HepG2 (cell line): ENCODE results near the gene ZNF214. TPM values are rescaled to one million over a fixed set of nuclear protein-coding genes. Genes with fewer than 3 reads are reported as not detected.

Source experiments
- CENPX ChIP-seq: sonication (generic); formaldehyde crosslinking; IDR thresholded peaks from 2 replicates; pipeline ENCODE4 v1.9.0; 2021; ENCODE audit warnings: mild to moderate bottlenecking, missing genetic modification reagents, moderate library complexity
- CREM ChIP-seq, 2 experiments: sonication (generic) in 1 of 2; formaldehyde crosslinking in 1 of 2; IDR thresholded peaks; 2 replicates each; pipeline versions ENCODE4 v1.4.0 to v1.6.1; 2016 to 2020; ENCODE audit warnings: antibody characterized with exemption in 1 of 2, mild to moderate bottlenecking in 1 of 2, missing genetic modification reagents in 1 of 2
- ELF1 ChIP-seq: sonication (generic); formaldehyde crosslinking; IDR thresholded peaks from 2 replicates; pipeline ENCODE4 v1.4.0; 2020; ENCODE audit warnings: missing genetic modification reagents
- GLI4 ChIP-seq: sonication (generic); formaldehyde crosslinking; IDR thresholded peaks from 2 replicates; pipeline ENCODE4 v1.5.1; 2020; ENCODE audit warnings: missing genetic modification reagents, mild to moderate bottlenecking, moderate library complexity, borderline replicate concordance
- HDAC1 ChIP-seq: sonication (generic); formaldehyde crosslinking; IDR thresholded peaks from 2 replicates; pipeline ENCODE4 v1.5.1; 2020; ENCODE audit warnings: mild to moderate bottlenecking, missing genetic modification reagents
- KMT2A ChIP-seq: sonication (generic); formaldehyde crosslinking; IDR thresholded peaks from 2 replicates; pipeline ENCODE4 v1.4.0; 2020; ENCODE audit warnings: missing genetic modification reagents
- PHF21A ChIP-seq: sonication (generic); formaldehyde crosslinking; IDR thresholded peaks from 2 replicates; pipeline ENCODE4 v1.5.0; 2020; ENCODE audit warnings: mild to moderate bottlenecking, missing genetic modification reagents
- POLR2A ChIP-seq, 2 experiments: IDR thresholded peaks; 2 replicates each; pipeline ENCODE4 v1.6.1; 2011; ENCODE audit warnings: low read depth in 2 of 2, low read length in 2 of 2, mild to moderate bottlenecking in 1 of 2, moderate library complexity in 1 of 2; ENCODE audit not compliant: insufficient read depth in 1 of 2
- SIX4 ChIP-seq: sonication (generic); formaldehyde crosslinking; IDR thresholded peaks from 2 replicates; pipeline ENCODE4 v1.4.0; 2020; ENCODE audit warnings: missing genetic modification reagents
- SMAD3 ChIP-seq: sonication (generic); formaldehyde crosslinking; IDR thresholded peaks from 2 replicates; pipeline ENCODE4 v1.4.0; 2020; ENCODE audit warnings: missing genetic modification reagents
- SOX13 ChIP-seq, 3 experiments: fragments of 450-650 bp in 1 of 3; sonication (generic) in 1 of 3; formaldehyde crosslinking in 1 of 3; IDR thresholded peaks in 2 of 3; conservative IDR thresholded peaks in 1 of 3; 2 replicates each; pipeline versions ENCODE4 v1.5.0 to v1.6.1; 2016 to 2020; ENCODE audit warnings: antibody characterized with exemption in 1 of 3, mild to moderate bottlenecking in 1 of 3, missing compliant biosample characterization in 1 of 3, missing genetic modification reagents in 1 of 3, moderate library complexity in 1 of 3
- TEAD3 ChIP-seq: optimal IDR thresholded peaks from 2 replicates; pipeline ENCODE3; 2016; ENCODE audit warnings: borderline replicate concordance
- ZNF530 ChIP-seq: sonication (generic); formaldehyde crosslinking; IDR thresholded peaks from 2 replicates; pipeline ENCODE4 v1.5.0; 2020; ENCODE audit warnings: low read depth, mild to moderate bottlenecking, missing genetic modification reagents
- ZNF564 ChIP-seq: sonication (generic); formaldehyde crosslinking; IDR thresholded peaks from 2 replicates; pipeline ENCODE4 v1.8.1; 2023; ENCODE audit warnings: mild to moderate bottlenecking, missing genetic modification reagents
- ZNF598 ChIP-seq: sonication (generic); formaldehyde crosslinking; IDR thresholded peaks from 2 replicates; pipeline ENCODE4 v1.5.1; 2020; ENCODE audit warnings: mild to moderate bottlenecking, missing genetic modification reagents, borderline replicate concordance
- ZNF678 ChIP-seq: sonication (generic); formaldehyde crosslinking; IDR thresholded peaks from 2 replicates; pipeline ENCODE4 v1.4.0; 2020; ENCODE audit warnings: mild to moderate bottlenecking, missing genetic modification reagents
- ZNF816 ChIP-seq: sonication (generic); formaldehyde crosslinking; IDR thresholded peaks from 2 replicates; pipeline ENCODE4 v1.8.0; 2022; ENCODE audit warnings: missing genetic modification reagents, mild to moderate bottlenecking, borderline replicate concordance
- ZSCAN21 ChIP-seq: sonication (generic); formaldehyde crosslinking; IDR thresholded peaks from 2 replicates; pipeline ENCODE4 v1.8.0; 2022; ENCODE audit warnings: mild to moderate bottlenecking, missing genetic modification reagents, moderate library complexity, borderline replicate concordance
- ZSCAN22 ChIP-seq: sonication (generic); formaldehyde crosslinking; IDR thresholded peaks from 2 replicates; pipeline ENCODE4 v1.4.0; 2020; ENCODE audit warnings: mild to moderate bottlenecking, missing genetic modification reagents
- polyA plus RNA-seq, 8 experiments: library from polyadenylated mRNA; depleted of rRNA in 3 of 8; stranded (reverse) in 7 of 8; unstranded in 1 of 8; fragments of >200 nt; fragmentation: Illumina TruSeq in 4 of 8; extraction: Trizol in 4 of 8; gene quantifications; 2 replicates each; pipeline versions ENCODE4 v1.2.1 to v1.2.3, GENCODE V29; 2011 to 2016; ENCODE audit warnings: low read depth in 4 of 8, missing spikeins in 1 of 8, mixed read lengths in 1 of 8; ENCODE audit not compliant: insufficient read depth in 1 of 8
- total RNA-seq, 5 experiments: library from RNA; depleted of rRNA; stranded (reverse); fragments of >200 nt; fragmentation: Illumina TruSeq; extraction: Trizol; gene quantifications; 2 replicates each; pipeline ENCODE4 v1.2.3, GENCODE V29; 2016; ENCODE audit warnings: low read depth in 1 of 5
- TF ChIP-seq, protein P1 (sequence below): sonication (generic); formaldehyde crosslinking; IDR thresholded peaks from 2 replicates; pipeline ENCODE4 v1.8.1; 2023; ENCODE audit warnings: missing genetic modification reagents, inconsistent platforms, borderline replicate concordance
- TF ChIP-seq, protein P2 (sequence below): sonication (generic); formaldehyde crosslinking; IDR thresholded peaks from 2 replicates; pipeline ENCODE4 v1.5.0; 2020; ENCODE audit warnings: missing genetic modification reagents
- TF ChIP-seq, protein P3 (sequence below): IDR thresholded peaks from 2 replicates; pipeline ENCODE4 v1.6.1; 2016; ENCODE audit warnings: missing biosample characterization, missing genetic modification reagents, low read depth
- TF ChIP-seq, protein P4 (sequence below): sonication (generic); formaldehyde crosslinking; IDR thresholded peaks from 2 replicates; pipeline ENCODE4 v1.4.0; 2020; ENCODE audit warnings: missing genetic modification reagents

The ZNF214 gene
- total and polyA plus RNA-seq, 2 of the 13 experiments (the other 11 are each of a cell fraction or from before 2014, with no cell fraction given): 0.28 to 1.9 TPM

DNA sequence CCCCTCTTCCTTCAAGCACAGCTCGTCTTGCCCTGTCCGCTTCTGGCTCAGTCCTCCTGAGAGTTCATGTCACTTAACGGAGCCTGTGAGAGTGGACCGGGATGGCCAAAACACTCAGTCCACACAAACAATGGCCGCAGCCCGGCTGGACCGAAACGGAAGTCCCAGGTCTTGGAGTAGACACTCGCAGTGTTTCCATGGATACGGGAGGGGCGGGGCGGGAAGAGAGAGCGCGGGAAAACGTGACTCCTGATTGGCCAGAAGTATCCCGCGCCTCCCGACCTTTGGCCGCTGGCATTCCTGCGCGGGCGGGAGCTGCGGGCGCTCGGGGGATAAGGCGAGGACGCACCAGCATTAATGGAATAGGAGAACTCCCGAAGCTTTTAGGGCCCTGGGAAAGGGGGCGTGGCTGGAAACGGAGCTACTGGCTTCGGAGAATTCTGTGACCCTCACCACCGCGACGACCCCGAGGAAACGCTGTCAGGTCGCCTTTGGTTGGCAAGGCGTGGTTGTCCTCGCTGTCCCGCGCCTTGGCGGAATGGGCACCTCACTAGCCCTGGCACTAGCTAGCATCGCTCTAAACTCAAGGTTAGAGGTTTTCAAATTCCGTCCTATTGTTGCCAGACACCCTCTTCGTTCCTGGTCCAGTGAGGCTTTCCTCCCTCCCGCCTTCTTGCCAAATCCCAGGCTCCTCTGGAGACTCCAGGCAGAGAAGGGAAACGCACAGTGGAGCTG, at the start of gene ZNF214, which contains the start of gene NLRP14 (continued):
- TF ChIP-seq ZNF816 (CRISPR knock-in tag) (0 out of 2 replicates have a peak, but pooled peaks have one; percentile 40), GLI4 (no peak), SIX4 (no peak), ZNF678 (CRISPR knock-in tag) (no peak), ZNF598 (CRISPR knock-in tag) (peak; percentile 68; the same call in 1 of the 2 replicates), ELF1 (CRISPR knock-in tag) (peak; percentile 63), ZNF564 (CRISPR knock-in tag) (no peak; the same call in 1 of the 2 replicates), SMAD3 (CRISPR knock-in tag) (no peak), TEAD3 (CRISPR knock-in tag) (peak; percentile 88), SOX13 (IDR thresholded peaks at IDR 0.05) (no peak), SOX13 (CRISPR knock-in tag; conservative IDR thresholded peaks at IDR 0.05 in 1 of 2, IDR thresholded peaks at IDR 0.05 in 1 of 2) (no peak; a peak in 1 of 4 replicates), CENPX (CRISPR knock-in tag) (no peak), PHF21A (CRISPR knock-in tag) (no peak), CREM (IDR thresholded peaks at IDR 0.05) (no peak), CREM (CRISPR knock-in tag; IDR thresholded peaks at IDR 0.05) (no peak), HDAC1 (CRISPR knock-in tag) (peak; percentile 65; the same call in 1 of the 2 replicates), ZSCAN21 (no peak), ZNF530 (CRISPR knock-in tag) (no peak), POLR2A (IDR thresholded peaks at IDR 0.05; ENCODE audit: insufficient read depth in 1 of 2, low read depth in 2 of 2, low read length in 2 of 2) (peak; percentile 49 to 65; a peak in 3 of 4 replicates), KMT2A (peak; percentile 55; the same call in 1 of the 2 replicates), ZSCAN22 (CRISPR knock-in tag) (no peak)
- TF ChIP-seq, protein P1, sequence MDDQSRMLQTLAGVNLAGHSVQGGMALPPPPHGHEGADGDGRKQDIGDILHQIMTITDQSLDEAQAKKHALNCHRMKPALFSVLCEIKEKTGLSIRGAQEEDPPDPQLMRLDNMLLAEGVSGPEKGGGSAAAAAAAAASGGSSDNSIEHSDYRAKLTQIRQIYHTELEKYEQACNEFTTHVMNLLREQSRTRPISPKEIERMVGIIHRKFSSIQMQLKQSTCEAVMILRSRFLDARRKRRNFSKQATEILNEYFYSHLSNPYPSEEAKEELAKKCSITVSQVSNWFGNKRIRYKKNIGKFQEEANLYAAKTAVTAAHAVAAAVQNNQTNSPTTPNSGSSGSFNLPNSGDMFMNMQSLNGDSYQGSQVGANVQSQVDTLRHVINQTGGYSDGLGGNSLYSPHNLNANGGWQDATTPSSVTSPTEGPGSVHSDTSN: peak; percentile 68; the same call in 1 of the 2 replicates
- TF ChIP-seq, protein P2, sequence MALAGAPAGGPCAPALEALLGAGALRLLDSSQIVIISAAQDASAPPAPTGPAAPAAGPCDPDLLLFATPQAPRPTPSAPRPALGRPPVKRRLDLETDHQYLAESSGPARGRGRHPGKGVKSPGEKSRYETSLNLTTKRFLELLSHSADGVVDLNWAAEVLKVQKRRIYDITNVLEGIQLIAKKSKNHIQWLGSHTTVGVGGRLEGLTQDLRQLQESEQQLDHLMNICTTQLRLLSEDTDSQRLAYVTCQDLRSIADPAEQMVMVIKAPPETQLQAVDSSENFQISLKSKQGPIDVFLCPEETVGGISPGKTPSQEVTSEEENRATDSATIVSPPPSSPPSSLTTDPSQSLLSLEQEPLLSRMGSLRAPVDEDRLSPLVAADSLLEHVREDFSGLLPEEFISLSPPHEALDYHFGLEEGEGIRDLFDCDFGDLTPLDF: peak; percentile 98
- TF ChIP-seq, protein P3, sequence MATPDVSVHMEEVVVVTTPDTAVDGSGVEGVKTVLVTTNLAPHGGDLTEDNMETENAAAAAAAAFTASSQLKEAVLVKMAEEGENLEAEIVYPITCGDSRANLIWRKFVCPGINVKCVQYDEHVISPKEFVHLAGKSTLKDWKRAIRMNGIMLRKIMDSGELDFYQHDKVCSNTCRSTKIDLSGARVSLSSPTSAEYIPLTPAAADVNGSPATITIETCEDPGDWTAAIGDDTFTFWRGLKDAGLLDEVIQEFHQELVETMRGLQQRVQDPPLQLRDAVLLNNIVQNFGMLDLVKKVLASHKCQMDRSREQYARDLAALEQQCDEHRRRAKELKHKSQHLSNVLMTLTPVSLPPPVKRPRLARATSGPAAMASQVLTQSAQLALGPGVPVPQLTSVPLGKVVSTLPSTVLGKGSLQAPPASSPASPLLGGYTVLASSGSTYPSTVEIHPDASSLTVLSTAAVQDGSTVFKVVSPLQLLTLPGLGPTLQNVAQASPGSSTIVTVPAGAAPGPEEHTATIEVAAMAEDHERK (CRISPR knock-in tag): peak; percentile 17; the same call in 1 of the 2 replicates
- TF ChIP-seq, protein P4, sequence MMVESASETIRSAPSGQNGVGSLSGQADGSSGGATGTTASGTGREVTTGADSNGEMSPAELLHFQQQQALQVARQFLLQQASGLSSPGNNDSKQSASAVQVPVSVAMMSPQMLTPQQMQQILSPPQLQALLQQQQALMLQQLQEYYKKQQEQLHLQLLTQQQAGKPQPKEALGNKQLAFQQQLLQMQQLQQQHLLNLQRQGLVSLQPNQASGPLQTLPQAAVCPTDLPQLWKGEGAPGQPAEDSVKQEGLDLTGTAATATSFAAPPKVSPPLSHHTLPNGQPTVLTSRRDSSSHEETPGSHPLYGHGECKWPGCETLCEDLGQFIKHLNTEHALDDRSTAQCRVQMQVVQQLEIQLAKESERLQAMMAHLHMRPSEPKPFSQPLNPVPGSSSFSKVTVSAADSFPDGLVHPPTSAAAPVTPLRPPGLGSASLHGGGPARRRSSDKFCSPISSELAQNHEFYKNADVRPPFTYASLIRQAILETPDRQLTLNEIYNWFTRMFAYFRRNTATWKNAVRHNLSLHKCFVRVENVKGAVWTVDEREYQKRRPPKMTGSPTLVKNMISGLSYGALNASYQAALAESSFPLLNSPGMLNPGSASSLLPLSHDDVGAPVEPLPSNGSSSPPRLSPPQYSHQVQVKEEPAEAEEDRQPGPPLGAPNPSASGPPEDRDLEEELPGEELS (CRISPR knock-in tag): 0 out of 2 replicates have a peak, but pooled peaks have one; percentile 37
